ENCODE data around the gene GIMAP2.

DNA sequence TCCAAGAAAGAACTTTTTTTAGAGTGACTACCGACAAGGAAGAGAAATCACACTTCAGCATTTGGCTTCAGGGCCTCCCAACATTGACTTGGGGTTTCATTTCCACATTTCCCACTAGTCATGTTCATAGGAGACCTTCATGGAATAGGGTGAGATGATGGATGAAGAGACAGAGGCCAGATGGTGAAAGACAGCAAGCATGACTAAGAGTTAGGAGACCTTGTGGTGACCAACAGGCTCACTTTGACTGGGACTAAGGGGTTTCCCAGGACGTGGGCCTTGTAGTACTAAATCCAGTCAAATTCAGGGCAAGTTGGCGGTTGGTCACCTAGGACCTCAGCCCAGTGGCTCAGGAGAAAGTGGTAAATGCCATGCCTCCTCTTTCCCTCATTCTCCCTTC, 48.7 kb downstream of the GIMAP2 start:
- TF ChIP-seq, protein P1, sequence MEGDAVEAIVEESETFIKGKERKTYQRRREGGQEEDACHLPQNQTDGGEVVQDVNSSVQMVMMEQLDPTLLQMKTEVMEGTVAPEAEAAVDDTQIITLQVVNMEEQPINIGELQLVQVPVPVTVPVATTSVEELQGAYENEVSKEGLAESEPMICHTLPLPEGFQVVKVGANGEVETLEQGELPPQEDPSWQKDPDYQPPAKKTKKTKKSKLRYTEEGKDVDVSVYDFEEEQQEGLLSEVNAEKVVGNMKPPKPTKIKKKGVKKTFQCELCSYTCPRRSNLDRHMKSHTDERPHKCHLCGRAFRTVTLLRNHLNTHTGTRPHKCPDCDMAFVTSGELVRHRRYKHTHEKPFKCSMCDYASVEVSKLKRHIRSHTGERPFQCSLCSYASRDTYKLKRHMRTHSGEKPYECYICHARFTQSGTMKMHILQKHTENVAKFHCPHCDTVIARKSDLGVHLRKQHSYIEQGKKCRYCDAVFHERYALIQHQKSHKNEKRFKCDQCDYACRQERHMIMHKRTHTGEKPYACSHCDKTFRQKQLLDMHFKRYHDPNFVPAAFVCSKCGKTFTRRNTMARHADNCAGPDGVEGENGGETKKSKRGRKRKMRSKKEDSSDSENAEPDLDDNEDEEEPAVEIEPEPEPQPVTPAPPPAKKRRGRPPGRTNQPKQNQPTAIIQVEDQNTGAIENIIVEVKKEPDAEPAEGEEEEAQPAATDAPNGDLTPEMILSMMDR (IDR thresholded peaks at IDR 0.05), result no peak
- no peak for TF ChIP-seq POLR2AphosphoS5 (IDR thresholded peaks at IDR 0.05; ENCODE audit: insufficient read depth in 1 of 2, low read depth in 1 of 2)
- TF ChIP-seq POLR2A (IDR thresholded peaks at IDR 0.05), result no peak
